Measurements from ENCODE around the gene C1RL. TPM values are rescaled to one million over a fixed set of nuclear protein-coding genes. Genes with fewer than 3 reads are reported as not detected.

Gene C1RL
- total RNA-seq, 1 experiment from 2014 or later = 8.9 TPM

DNA sequence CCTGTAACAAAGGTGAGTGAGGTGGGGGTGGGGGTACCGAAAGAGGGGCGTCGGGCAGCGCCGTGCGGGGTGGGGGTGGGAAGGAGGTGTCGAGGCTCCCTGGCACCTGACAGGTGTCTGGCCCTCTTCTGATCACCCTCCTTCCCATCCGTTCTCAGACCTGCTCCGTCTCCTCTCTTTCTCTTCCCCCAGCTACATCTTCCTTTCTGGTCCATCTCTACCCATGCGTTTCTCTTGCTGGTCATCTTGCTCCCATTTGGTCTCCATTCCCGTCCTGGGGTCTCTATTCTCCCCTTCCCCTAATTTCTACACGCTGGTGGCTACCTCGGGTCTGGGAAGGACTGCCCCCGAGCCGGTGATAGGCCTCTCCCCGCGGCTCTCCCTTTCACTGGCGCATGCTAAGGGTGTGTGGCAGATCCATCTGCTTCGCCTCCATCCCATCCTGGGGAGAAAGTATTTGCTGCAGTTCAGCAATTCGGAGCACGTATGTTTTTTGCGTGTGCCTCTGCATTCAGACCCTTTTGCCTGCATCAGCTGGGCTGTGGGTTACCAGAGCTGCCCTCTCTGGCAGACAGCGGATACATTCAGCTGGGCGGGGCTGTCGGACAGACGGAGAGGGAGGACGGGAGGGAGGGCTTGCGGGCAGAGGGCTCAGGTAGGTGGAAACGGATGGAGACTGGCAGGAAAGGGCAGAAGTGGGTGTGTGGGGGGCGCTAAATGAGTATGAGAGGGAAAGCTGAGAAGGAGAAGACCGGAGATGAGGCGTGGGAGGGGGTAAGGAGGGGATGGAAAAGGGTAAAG lies 21.9 kb upstream of the C1RL start:
- peak; percentile 50 for DNase-seq
- no peak overlapping the region for H3K27ac ChIP-seq (ENCODE audit: low read length)
- TF ChIP-seq, protein P1, sequence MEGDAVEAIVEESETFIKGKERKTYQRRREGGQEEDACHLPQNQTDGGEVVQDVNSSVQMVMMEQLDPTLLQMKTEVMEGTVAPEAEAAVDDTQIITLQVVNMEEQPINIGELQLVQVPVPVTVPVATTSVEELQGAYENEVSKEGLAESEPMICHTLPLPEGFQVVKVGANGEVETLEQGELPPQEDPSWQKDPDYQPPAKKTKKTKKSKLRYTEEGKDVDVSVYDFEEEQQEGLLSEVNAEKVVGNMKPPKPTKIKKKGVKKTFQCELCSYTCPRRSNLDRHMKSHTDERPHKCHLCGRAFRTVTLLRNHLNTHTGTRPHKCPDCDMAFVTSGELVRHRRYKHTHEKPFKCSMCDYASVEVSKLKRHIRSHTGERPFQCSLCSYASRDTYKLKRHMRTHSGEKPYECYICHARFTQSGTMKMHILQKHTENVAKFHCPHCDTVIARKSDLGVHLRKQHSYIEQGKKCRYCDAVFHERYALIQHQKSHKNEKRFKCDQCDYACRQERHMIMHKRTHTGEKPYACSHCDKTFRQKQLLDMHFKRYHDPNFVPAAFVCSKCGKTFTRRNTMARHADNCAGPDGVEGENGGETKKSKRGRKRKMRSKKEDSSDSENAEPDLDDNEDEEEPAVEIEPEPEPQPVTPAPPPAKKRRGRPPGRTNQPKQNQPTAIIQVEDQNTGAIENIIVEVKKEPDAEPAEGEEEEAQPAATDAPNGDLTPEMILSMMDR (conservative IDR thresholded peaks at IDR 0.05; ENCODE audit: low read depth, low read length) = no peak
- TF ChIP-seq EZH2 (IDR thresholded peaks at IDR 0.05; ENCODE audit: low read length, unreplicated experiment) (no peak), EZH2phosphoT487 (IDR thresholded peaks at IDR 0.05; ENCODE audit: borderline replicate concordance, low read length) (no peak)
- intact Hi-C loops (cut with micrococcal nuclease) = no loop called here
- no TSS peak for BruUV-seq (replicated peaks)
- ChIA-PET CTCF (no interaction called here), POLR2A (ENCODE audit: unreplicated experiment) (no interaction called here)
- no peaks in the 10 kb centered on the region for H3K79me2 ChIP-seq (ENCODE audit: low read length)
- no peaks in the 10 kb centered on the region for H3K9me3 ChIP-seq (ENCODE audit: low read length)
- H3K4me1 ChIP-seq (ENCODE audit: insufficient read depth, low read length) = peaks cover 7% of the 10 kb centered on the region
- H3K4me2 ChIP-seq (ENCODE audit: low read length) = peak overlapping the region; percentile 91
- no peaks in the 10 kb centered on the region for H3K9me2 ChIP-seq (replicated peaks; ENCODE audit: low read length)
- H4K20me1 ChIP-seq (ENCODE audit: low read length) = no peaks in the 10 kb centered on the region
- peak; percentile 65 for ATAC-seq
- peak overlapping the region; percentile 37; the same call in 1 of the 2 replicates for H3K9ac ChIP-seq (ENCODE audit: low read length)
- H3K4me3 ChIP-seq (ENCODE audit: low read length) = peak overlapping the region; percentile 81
- H2AFZ ChIP-seq (ENCODE audit: low read length) = peak overlapping the region; percentile 93
- no peaks in the 10 kb centered on the region for H3K27me3 ChIP-seq (ENCODE audit: low read length)
- H3F3A ChIP-seq (ENCODE audit: low read length, unreplicated experiment) = no peaks in the 10 kb centered on the region
- no peaks in the 10 kb centered on the region for H3K36me3 ChIP-seq (ENCODE audit: low read depth, low read length)

DNA sequence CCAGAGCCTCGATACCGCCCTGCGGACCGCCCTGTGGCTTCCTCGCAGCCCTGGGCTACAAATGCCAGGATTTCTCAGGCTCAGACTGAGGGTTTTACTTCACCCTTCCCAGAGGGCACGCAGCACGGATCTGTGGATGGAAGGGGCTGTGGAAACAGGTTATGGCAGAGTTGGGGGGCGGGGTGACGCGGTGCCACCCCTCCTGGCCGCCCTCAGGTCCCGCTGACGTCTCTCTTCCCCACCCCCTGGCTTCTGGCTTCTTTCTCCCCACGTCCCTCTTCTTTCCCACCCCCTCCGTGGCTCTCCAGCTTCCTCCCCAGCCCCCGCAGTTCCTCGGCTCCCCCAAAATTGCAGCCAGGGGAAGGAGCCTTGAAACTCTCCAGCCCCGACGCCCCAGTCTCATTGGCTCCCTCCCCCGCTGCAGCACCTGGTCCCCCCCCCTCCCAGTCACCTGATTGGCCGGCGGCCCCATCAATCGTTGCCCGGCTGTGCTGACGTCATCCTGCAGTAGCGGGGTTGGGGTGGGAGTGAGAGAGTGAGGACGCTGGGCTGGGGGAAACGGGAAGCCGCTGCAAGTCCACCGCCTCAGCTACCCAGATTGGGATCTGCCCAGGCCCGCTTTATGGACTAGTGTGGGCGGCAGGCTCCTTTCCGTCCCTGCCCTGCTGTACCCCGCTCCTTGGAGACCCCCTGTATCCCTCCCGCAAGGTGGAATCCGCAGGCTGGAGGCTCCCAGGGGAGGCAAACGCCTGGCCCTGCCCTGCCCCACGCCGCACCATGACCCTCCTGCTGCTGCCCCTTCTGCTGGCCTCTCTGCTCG lies 21.1 kb upstream of the C1RL start, which contains the start of gene CLSTN3:
TSS of gene CLSTN3 (plus strand) at position 500 of the 820 bp plus-strand sequence. CDS start at position 778, 278 bp downstream.
- POLR2A ChIA-PET (ENCODE audit: unreplicated experiment) = no interaction called here
- BruUV-seq (replicated peaks) = no TSS peak

More for the DNA sequence above, 21.1 kb upstream of the C1RL start, which contains the start of gene CLSTN3:
- Histone ChIP-seq H3K27me3 (ENCODE audit: low read length) (no peaks in the 10 kb centered on the region), H2AFZ (ENCODE audit: low read length) (peak within 1 kb of the TSS; percentile 93), H3K4me2 (ENCODE audit: low read length) (peak within 1 kb of the TSS; percentile 91), H3K9me2 (replicated peaks; ENCODE audit: low read length) (no peaks in the 10 kb centered on the region), H3F3A (ENCODE audit: low read length, unreplicated experiment) (no peaks in the 10 kb centered on the region), H3K9me3 (ENCODE audit: low read length) (no peaks in the 10 kb centered on the region), H3K27ac (ENCODE audit: low read length) (no peak within 1 kb of the TSS), H3K79me2 (ENCODE audit: low read length) (no peaks in the 10 kb centered on the region), H3K36me3 (ENCODE audit: low read depth, low read length) (no peaks in the 10 kb centered on the region), H4K20me1 (ENCODE audit: low read length) (no peaks in the 10 kb centered on the region), H3K4me3 (ENCODE audit: low read length) (peak within 1 kb of the TSS; percentile 81), H3K4me1 (ENCODE audit: insufficient read depth, low read length) (peaks cover 7% of the 10 kb centered on the region), H3K9ac (ENCODE audit: low read length) (peak within 1 kb of the TSS; percentile 37; the same call in 1 of the 2 replicates)
- CTCF ChIA-PET = no interaction called here
- ATAC-seq (peak; percentile 75), DNase-seq (peak; percentile 56)
- intact Hi-C loops (cut with micrococcal nuclease) = no loop called here
- TF ChIP-seq, protein P1 (conservative IDR thresholded peaks at IDR 0.05; ENCODE audit: low read depth, low read length) = no peak
- TF ChIP-seq EZH2 (IDR thresholded peaks at IDR 0.05; ENCODE audit: low read length, unreplicated experiment) (no peak), EZH2phosphoT487 (IDR thresholded peaks at IDR 0.05; ENCODE audit: borderline replicate concordance, low read length) (no peak)

All from PC-3 (cell line).